ENCODE data around the gene TDRD15. TPM values are rescaled to one million over a fixed set of nuclear protein-coding genes. Genes with fewer than 3 reads are reported as not detected.

TDRD15 gene
- polyA plus RNA-seq, 2 of the 4 experiments (the other 2 are of a cell fraction), result not detected

GRCh38 chr2:21155365-21156136 lies 31.8 kb downstream of the TDRD15 start:
- H3K27ac ChIP-seq, result no peak overlapping the region
- ATAC-seq (no peak), FAIRE-seq (no peak), DNase-seq (ENCODE audit: low read depth in 1 of 2, low spot score in 1 of 2) (no peak)
- WGBS (ENCODE audit: missing lambda C conversion rate), result 0% methylated on average over 3 of the region's 3 CpGs
- no peaks in the 10 kb centered on the region for H3K9me3 ChIP-seq
- ChIA-PET CTCF (no interaction called here), POLR2A (no interaction called here)
- H3K4me2 ChIP-seq, result no peak overlapping the region
- TF ChIP-seq EHF (CRISPR knock-in tag; IDR thresholded peaks at IDR 0.05), result no peak
- TF ChIP-seq SREBF2 (IDR thresholded peaks at IDR 0.05), result no peak
- TF ChIP-seq, protein P1, sequence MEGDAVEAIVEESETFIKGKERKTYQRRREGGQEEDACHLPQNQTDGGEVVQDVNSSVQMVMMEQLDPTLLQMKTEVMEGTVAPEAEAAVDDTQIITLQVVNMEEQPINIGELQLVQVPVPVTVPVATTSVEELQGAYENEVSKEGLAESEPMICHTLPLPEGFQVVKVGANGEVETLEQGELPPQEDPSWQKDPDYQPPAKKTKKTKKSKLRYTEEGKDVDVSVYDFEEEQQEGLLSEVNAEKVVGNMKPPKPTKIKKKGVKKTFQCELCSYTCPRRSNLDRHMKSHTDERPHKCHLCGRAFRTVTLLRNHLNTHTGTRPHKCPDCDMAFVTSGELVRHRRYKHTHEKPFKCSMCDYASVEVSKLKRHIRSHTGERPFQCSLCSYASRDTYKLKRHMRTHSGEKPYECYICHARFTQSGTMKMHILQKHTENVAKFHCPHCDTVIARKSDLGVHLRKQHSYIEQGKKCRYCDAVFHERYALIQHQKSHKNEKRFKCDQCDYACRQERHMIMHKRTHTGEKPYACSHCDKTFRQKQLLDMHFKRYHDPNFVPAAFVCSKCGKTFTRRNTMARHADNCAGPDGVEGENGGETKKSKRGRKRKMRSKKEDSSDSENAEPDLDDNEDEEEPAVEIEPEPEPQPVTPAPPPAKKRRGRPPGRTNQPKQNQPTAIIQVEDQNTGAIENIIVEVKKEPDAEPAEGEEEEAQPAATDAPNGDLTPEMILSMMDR (IDR thresholded peaks at IDR 0.05), result no peak
- no peak for TF ChIP-seq HMGXB4 (CRISPR knock-in tag; IDR thresholded peaks at IDR 0.05; ENCODE audit: borderline replicate concordance)
- TF ChIP-seq HOXB5 (CRISPR knock-in tag; IDR thresholded peaks at IDR 0.05), result no peak
- H3K4me1 ChIP-seq, result no peaks in the 10 kb centered on the region
- H3K4me3 ChIP-seq, result no peak overlapping the region

- POLR2A ChIA-PET, result no interaction called here
- Histone ChIP-seq H3K27ac (no peak overlapping the region), H3K4me3 (no peak overlapping the region), H3K4me1 (no peaks in the 10 kb centered on the region), H3K4me2 (no peak overlapping the region), H3K9me3 (no peaks in the 10 kb centered on the region)
- TF ChIP-seq NR3C1 (IDR thresholded peaks at IDR 0.05) (no peak), EHF (CRISPR knock-in tag; IDR thresholded peaks at IDR 0.05) (no peak), HOXB13 (CRISPR knock-in tag; IDR thresholded peaks at IDR 0.05; ENCODE audit: low read depth) (no peak), HEYL (CRISPR knock-in tag; IDR thresholded peaks at IDR 0.05) (no peak), RCOR1 (IDR thresholded peaks at IDR 0.05; ENCODE audit: low read depth, low read length) (no peak), CHD2 (IDR thresholded peaks at IDR 0.05; ENCODE audit: low read length, partially characterized antibody) (no peak), KDM5A (IDR thresholded peaks at IDR 0.05) (no peak), TP53 (CRISPR knock-in tag; IDR thresholded peaks at IDR 0.05) (no peak)
- TF ChIP-seq, protein P2, sequence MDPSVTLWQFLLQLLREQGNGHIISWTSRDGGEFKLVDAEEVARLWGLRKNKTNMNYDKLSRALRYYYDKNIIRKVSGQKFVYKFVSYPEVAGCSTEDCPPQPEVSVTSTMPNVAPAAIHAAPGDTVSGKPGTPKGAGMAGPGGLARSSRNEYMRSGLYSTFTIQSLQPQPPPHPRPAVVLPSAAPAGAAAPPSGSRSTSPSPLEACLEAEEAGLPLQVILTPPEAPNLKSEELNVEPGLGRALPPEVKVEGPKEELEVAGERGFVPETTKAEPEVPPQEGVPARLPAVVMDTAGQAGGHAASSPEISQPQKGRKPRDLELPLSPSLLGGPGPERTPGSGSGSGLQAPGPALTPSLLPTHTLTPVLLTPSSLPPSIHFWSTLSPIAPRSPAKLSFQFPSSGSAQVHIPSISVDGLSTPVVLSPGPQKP (IDR thresholded peaks at IDR 0.05; ENCODE audit: low read depth, low read length), result no peak
- FAIRE-seq, result no peak
- CTCF ChIA-PET, result interaction anchor here (0.8 to 2.0 kb wide), 3 partner anchors 11 to 500 kb away, joined by 3 to 7 read pairs (median 4); no protein-coding TSS in a partner anchor
- 10% methylated on average over 6 of the region's 6 CpGs for WGBS (ENCODE audit: missing lambda C conversion rate)
- DNase-seq (ENCODE audit: low read depth in 1 of 2, low spot score in 1 of 2), result no peak
- ATAC-seq, result 0 out of 6 replicates have a peak, but pooled peaks of 1 of the 2 experiments have one; percentile 49
Measured at GRCh38 chr2:21161122-21161521, 37.4 kb downstream of the TDRD15 start.

DNA sequence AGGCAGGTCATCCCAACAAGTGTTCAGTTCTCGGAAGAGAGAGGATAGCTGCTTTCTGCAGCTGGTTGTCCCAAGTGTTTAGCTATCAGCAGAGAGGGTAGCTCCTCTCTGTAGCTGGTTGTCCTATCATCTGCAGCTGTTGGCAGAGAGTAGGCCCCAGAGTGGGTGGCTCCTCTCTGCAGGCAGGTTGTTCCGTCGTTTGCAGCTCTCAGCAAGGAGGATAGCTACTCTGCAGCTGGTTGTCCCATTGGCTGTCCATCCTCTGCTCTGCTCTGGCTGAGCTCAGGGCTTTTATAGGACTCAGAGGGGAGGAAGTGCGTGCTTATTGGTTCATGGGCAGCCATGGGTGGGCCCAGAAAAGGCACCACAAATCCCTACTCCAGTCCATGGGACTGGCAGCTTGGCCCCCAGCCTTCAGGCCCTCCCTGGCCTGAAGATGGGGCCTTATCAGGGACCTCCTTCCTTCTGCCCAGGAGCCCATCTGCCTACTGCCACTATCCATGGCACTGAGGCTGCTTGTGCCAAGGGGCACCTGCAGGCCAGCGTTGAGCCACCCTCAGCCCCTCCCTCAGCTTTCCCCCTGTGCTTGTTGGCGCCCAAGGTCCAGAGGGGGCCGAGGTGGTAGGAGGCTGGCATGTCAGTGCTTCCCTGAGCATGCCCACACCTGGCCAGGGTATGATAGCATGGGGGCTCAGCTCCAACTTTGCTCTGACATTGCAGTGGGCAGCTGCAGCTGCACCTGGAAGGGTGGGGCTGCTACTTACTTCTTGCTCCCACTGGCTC lies 38.3 kb downstream of the TDRD15 start:
- no peak overlapping the region for H3K27ac ChIP-seq
- 5% methylated on average over 7 of the region's 7 CpGs for WGBS (ENCODE audit: missing lambda C conversion rate)
- DNase-seq (ENCODE audit: low read depth in 1 of 2, low spot score in 1 of 2) (no peak), FAIRE-seq (no peak), ATAC-seq (no peak)
- H3K4me3 ChIP-seq, result no peak overlapping the region
- H3K4me2 ChIP-seq, result no peak overlapping the region
- POLR2A ChIA-PET, result no interaction called here
- CTCF ChIA-PET, result interaction anchor here (1.1 to 2.0 kb wide), 2 partner anchors 10 to 500 kb away, joined by 4 to 7 read pairs; no protein-coding TSS in a partner anchor
- H3K4me1 ChIP-seq, result no peaks in the 10 kb centered on the region
- H3K9me3 ChIP-seq, result no peaks in the 10 kb centered on the region
- TF ChIP-seq CHD4 (IDR thresholded peaks at IDR 0.05; ENCODE audit: borderline replicate concordance), result no peak
- no peak for TF ChIP-seq HDAC2 (IDR thresholded peaks at IDR 0.05)
